RWPE2 (cell line): ENCODE data around the gene TSPAN18.
A peak's percentile ranks its signal among the peaks of the same experiment; 100 is the strongest.

Experiments
- ATAC-seq: fragments of 200-7000 bp; cut with Tn5 transposase; 3 replicates; pipeline ENCODE4 v1.9.1; 2021; ENCODE audit warnings: low read depth
- DNase-seq: peaks from one replicate; pipeline ENCODE4 v3.0.0-alpha.2; 2020; ENCODE audit warnings: low spot score
- H3K27ac ChIP-seq: fragments of 450-650 bp; 2 replicates; pipeline ENCODE4 v1.5.1; 2017; ENCODE audit warnings: mild to moderate bottlenecking; ENCODE audit not compliant: poor library complexity, severe bottlenecking
- H3K27me3 ChIP-seq: fragments of 250-450 bp; sonication (Bioruptor Pico); 2 replicates; pipeline ENCODE4 v1.5.1; 2021; ENCODE audit warnings: mild to moderate bottlenecking, moderate library complexity; ENCODE audit not compliant: insufficient read depth, poor library complexity, severe bottlenecking
- H3K36me3 ChIP-seq: fragments of 250-450 bp; sonication (Bioruptor Pico); 2 replicates; pipeline ENCODE4 v1.5.1; 2020; ENCODE audit warnings: low read depth, mild to moderate bottlenecking, moderate library complexity
- H3K4me1 ChIP-seq: fragments of 250-450 bp; sonication (Bioruptor Pico); 2 replicates; pipeline ENCODE4 v1.5.1; 2021; ENCODE audit warnings: mild to moderate bottlenecking, moderate library complexity; ENCODE audit not compliant: insufficient read depth, poor library complexity, severe bottlenecking
- H3K4me3 ChIP-seq: fragments of 250-450 bp; sonication (Bioruptor Pico); 2 replicates; pipeline ENCODE4 v1.5.1; 2021; ENCODE audit warnings: mild to moderate bottlenecking, moderate library complexity; ENCODE audit not compliant: severe bottlenecking
- H3K9me3 ChIP-seq: fragments of 250-450 bp; sonication (Bioruptor Pico); 2 replicates; pipeline ENCODE4 v1.5.1; 2021; ENCODE audit warnings: mild to moderate bottlenecking, moderate library complexity; ENCODE audit not compliant: severe bottlenecking
- TF ChIP-seq, protein P1 (sequence below): fragments of 450-650 bp; IDR thresholded peaks from one replicate; pipeline ENCODE4 v1.5.1; 2017; ENCODE audit warnings: mild to moderate bottlenecking, moderate library complexity; ENCODE audit not compliant: poor library complexity, severe bottlenecking

TSPAN18 gene

DNA sequence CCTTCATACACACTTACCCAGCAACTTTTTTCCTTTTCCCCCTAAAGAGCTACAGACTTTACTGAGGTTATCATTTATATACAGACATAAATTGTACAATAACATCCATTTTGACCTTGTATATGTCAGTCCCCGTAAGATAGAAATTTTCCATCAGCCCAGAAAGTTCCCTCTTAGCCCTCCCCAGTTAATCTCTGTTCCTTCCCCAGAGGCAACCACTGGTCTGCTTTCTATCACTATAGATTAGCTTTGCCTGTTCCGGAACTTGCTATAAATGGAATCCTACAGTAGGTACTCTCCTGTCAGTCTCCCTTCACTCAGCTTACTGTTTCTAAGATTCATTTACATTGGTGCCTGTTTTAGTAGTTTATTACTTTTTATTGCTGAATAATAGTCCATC, 54.9 kb downstream of the TSPAN18 start:
- DNase-seq, result no peak
- H3K4me1 ChIP-seq, result no peaks in the 10 kb centered on the region
- H3K4me3 ChIP-seq, result no peak overlapping the region
- ATAC-seq, result no peak
- H3K9me3 ChIP-seq, result no peaks in the 10 kb centered on the region
- no peak overlapping the region for H3K27ac ChIP-seq
- no peaks in the 10 kb centered on the region for H3K27me3 ChIP-seq
- H3K36me3 ChIP-seq, result no peaks in the 10 kb centered on the region
- TF ChIP-seq, protein P1, sequence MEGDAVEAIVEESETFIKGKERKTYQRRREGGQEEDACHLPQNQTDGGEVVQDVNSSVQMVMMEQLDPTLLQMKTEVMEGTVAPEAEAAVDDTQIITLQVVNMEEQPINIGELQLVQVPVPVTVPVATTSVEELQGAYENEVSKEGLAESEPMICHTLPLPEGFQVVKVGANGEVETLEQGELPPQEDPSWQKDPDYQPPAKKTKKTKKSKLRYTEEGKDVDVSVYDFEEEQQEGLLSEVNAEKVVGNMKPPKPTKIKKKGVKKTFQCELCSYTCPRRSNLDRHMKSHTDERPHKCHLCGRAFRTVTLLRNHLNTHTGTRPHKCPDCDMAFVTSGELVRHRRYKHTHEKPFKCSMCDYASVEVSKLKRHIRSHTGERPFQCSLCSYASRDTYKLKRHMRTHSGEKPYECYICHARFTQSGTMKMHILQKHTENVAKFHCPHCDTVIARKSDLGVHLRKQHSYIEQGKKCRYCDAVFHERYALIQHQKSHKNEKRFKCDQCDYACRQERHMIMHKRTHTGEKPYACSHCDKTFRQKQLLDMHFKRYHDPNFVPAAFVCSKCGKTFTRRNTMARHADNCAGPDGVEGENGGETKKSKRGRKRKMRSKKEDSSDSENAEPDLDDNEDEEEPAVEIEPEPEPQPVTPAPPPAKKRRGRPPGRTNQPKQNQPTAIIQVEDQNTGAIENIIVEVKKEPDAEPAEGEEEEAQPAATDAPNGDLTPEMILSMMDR, result no peak

DNA sequence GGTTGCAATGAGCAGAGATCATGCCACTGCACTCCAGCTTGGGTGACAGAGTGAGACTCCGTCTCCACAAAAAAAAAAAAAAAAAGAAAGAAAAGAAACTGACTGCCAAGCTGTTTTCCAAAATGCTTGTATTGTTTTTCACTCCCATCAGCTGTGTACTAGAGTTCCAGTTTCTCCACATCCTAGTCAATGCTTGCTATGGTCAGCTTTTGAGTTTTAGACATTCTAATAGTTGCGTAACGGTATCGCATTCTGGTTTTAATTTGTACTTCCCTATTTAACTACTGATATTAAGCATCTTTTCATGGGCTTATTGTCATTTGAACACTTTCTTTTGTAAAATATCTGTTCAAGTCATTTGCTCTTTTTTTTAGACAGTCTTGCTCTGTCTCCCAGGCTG, 55.7 kb downstream of the TSPAN18 start:
- no peaks in the 10 kb centered on the region for H3K9me3 ChIP-seq
- no peak overlapping the region for H3K27ac ChIP-seq
- H3K4me1 ChIP-seq, result no peaks in the 10 kb centered on the region
- H3K4me3 ChIP-seq, result no peak overlapping the region
- DNase-seq, result no peak
- no peak for ATAC-seq
- H3K27me3 ChIP-seq, result no peaks in the 10 kb centered on the region
- no peaks in the 10 kb centered on the region for H3K36me3 ChIP-seq
- TF ChIP-seq, protein P1, result no peak

- H3K9me3 ChIP-seq, result no peaks in the 10 kb centered on the region
- TF ChIP-seq, protein P1, result no peak
- no peak overlapping the region for H3K4me3 ChIP-seq
- no peak overlapping the region for H3K27ac ChIP-seq
- DNase-seq, result no peak
- no peaks in the 10 kb centered on the region for H3K27me3 ChIP-seq
- no peaks in the 10 kb centered on the region for H3K36me3 ChIP-seq
- no peaks in the 10 kb centered on the region for H3K4me1 ChIP-seq
- ATAC-seq, result no peak
These were observed 57.6 kb downstream of the TSPAN18 start for GRCh38 chr11:44784436-44784760.

- TF ChIP-seq, protein P1, result no peak
These were observed 58.1 kb downstream of the TSPAN18 start for GRCh38 chr11:44784851-44785250.

DNA sequence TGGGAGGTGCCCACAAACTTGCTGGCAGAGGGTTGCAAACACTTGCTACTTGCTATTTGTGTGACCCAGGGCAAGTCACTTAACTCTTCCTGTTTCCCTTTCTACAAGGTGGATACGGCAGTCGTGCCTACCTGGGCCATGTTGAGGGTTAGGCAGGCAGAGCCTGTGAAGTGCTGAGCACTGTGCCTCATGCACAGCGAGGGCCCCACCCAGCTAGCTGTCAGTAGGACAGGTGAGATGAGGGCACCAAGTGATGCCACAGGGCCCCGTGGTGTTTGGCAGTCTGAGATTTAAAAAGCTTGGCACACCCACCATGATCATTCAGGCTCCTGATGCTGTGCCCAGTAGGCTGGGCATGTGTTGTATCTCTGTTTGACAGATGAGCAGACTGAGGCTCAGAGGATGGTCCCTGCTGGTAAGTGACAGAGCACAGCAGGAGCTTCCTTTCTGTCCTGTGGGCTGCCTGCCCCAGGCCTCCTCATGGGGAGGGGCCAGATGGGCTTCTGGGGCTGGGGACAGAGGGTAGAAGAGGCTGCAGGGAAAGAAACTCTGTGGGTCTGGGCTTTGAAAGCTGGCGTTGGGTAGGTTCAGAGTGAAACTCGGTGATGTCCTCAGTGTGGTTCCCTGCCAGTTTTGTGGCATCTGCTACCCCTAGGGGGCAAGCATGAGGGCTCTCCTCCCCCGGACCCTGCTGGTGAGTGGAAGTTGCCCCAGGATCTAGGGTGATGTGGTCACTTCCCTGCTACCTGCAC, 59.3 kb downstream of the TSPAN18 start:
- Histone ChIP-seq H3K36me3 (no peaks in the 10 kb centered on the region), H3K4me3 (no peak overlapping the region), H3K4me1 (no peaks in the 10 kb centered on the region), H3K27me3 (no peaks in the 10 kb centered on the region), H3K27ac (no peak overlapping the region), H3K9me3 (no peaks in the 10 kb centered on the region)
- ATAC-seq (peak; percentile 38; the same call in 1 of the 3 replicates), DNase-seq (no peak)
- TF ChIP-seq, protein P1, result peak; percentile 9

More at GRCh38 chr11:44784851-44785250, 58.1 kb downstream of the TSPAN18 start:
- H3K36me3 ChIP-seq, result no peaks in the 10 kb centered on the region
- H3K27ac ChIP-seq, result no peak overlapping the region
- H3K27me3 ChIP-seq, result no peaks in the 10 kb centered on the region
- H3K4me1 ChIP-seq, result no peaks in the 10 kb centered on the region
- ATAC-seq (no peak), DNase-seq (no peak)
- H3K9me3 ChIP-seq, result no peaks in the 10 kb centered on the region
- no peak overlapping the region for H3K4me3 ChIP-seq
